T-helper 2 cell treated with Interferon-gamma antibody and Interleukin-4, amounts not matched to agents 100 ng/mL and 5 ng/mL, for 36 hours (primary cell): ENCODE data around the gene CC2D2A. TPM values are rescaled to one million over a fixed set of nuclear protein-coding genes. Genes with fewer than 3 reads are reported as not detected.

Experiments used
- intact Hi-C: fragments of 100-400 bp; cut with micrococcal nuclease; formaldehyde crosslinking; loops from one replicate; pipeline ENCODE4 v1.15.1; 2023
- total RNA-seq: library from RNA; stranded (reverse); gene quantifications from 2 replicates; pipeline ENCODE4 v1.2.3, GENCODE V29; 2022

Gene CC2D2A
- total RNA-seq, result not detected in 2 replicates

DNA sequence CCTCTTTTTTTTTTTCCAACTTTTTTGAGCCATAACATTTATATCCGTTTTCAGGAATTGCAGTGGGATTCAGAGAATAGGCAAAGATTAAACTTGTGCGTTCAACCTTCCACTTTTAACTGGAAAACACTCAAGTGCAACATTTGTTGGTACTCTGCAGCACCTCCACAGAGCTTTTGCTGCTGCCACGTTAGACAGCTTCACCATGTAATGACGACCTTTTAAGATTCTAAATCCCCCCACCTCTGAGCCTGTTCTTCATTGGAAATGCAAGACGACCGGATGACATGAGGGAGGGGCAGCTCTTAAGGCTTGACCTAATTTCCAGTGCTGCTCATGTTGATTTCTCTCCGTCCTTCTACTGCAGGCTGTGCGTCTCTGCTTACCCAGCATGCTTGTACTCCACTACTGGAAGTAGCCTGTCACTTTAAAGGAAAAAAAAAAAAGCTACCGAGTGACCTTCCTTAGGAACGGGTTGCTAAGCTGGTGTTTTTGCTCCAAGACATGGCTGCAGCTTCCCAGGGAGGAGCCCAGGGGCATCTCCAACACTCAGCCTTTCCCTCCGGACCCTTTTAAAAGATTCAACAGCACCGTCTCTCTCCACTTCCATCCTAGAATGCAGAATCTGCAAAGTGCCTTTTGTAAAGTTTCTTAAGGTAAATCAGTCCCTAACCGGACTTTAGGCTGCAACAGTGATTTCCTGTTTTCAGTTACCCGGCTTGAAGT is at the start of gene CC2D2A:
Gene CC2D2A, plus strand, starts transcription at position 481 of the 726 bp plus-strand sequence. CDS start 6,051 bp downstream, outside the sequence.
- intact Hi-C loops, result loop anchor here (10.0 kb wide), 1 partner anchor 535 kb away; no protein-coding TSS in a partner anchor

GRCh38 chr4:15420642-15421041 is 49.0 kb upstream of the CC2D2A start:
- intact Hi-C loops, result no loop called here

GRCh38 chr4:15423285-15423711 is 46.4 kb upstream of the CC2D2A start:
- intact Hi-C loops, result no loop called here

DNA sequence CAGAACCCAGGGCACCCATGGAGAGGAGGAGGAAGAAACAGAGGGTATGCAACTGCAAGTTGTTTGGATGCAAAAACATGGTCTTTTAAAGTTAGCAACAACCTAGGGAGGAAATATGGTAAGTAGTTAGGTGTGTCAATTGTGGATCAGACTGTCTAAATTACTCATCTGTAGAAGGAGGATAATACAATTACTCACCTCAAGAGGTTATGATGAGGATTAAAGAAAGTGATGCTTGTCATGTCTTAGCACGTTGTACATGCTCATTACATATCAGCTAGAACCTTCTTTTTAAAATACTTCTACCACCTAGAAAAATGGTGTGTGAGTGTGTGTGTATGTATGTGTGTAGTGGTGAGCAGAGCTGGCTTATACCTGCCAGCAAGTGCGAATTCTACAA is 44.2 kb upstream of the CC2D2A start:
- intact Hi-C loops, result no loop called here

GRCh38 chr4:15427161-15427560 is 42.5 kb upstream of the CC2D2A start:
- intact Hi-C loops, result no loop called here

- intact Hi-C loops, result no loop called here
Observed at GRCh38 chr4:15427701-15428100, 42.0 kb upstream of the CC2D2A start, which contains the start of gene C1QTNF7. Gene C1QTNF7 (plus strand): TSS chr4:15428033. CDS start chr4:15435744, 7,711 bp downstream.

- intact Hi-C loops, result no loop called here
Observed at GRCh38 chr4:15428611-15429010, 41.1 kb upstream of the CC2D2A start.

DNA sequence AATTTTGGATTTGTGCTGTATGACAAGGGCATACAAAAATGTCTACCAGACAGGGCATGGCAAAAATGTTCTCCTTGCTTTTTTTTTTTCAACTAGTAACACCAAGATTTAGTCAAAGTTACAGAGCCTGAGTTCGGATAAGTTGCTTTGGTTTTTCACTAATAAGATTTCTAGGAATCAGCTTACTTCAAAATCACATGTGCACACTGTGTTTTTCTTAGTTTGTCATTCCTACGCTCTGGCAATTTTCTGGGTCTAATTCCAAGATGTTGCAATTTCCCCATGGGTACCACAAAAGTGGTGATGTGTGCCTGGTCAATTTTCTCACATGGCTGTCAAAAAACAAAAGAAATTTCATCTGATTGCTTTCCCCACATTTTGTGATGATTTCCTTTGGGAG is 35.6 kb upstream of the CC2D2A start:
- intact Hi-C loops, result no loop called here

GRCh38 chr4:15434676-15435075 is 35.0 kb upstream of the CC2D2A start:
- intact Hi-C loops, result no loop called here

DNA sequence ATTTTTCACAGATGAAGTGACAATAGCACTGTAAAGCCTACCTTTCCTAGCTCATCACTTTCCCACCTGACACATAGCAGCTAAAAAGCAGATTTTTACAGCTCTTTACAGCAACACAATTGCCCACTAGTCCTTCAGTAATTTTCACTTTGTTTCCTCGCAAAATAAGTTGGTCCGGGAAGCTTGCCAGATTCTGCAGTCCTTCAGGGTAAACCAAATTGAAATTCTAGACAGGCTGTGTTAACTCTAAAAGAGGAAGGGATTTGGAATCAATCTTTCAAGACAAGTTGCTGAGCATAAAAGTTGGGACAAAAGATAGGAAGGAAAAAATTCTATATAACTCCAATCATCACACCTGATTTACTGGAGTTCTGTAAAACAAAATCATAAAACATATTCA is 33.2 kb upstream of the CC2D2A start:
- intact Hi-C loops, result no loop called here

DNA sequence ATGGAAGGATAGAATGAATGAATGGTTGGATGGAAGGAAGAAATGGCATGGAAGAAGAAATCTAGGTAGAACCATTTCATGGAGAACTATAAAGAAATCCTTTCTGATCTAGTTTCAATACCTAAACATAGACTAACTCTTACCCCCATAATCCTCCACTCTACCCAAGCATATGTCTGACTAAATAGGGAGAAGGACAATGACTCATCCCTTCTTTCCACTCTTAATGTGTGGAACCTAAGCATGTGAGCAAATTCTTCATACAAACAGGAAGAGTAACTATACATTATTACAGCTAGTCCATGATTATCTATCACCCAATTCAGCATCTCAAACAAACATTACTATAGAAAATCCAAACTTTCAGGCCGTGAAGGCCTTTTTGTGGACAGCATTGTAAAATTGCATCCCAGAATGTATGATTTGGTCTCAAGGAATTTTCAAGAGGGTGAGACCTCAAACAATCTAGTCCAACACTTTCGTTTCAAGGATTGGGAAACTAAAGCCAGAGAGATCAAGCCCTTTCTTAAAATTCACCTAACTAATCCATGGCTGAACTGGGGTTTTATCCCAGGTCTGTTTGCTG is 30.6 kb upstream of the CC2D2A start:
- intact Hi-C loops, result no loop called here

DNA sequence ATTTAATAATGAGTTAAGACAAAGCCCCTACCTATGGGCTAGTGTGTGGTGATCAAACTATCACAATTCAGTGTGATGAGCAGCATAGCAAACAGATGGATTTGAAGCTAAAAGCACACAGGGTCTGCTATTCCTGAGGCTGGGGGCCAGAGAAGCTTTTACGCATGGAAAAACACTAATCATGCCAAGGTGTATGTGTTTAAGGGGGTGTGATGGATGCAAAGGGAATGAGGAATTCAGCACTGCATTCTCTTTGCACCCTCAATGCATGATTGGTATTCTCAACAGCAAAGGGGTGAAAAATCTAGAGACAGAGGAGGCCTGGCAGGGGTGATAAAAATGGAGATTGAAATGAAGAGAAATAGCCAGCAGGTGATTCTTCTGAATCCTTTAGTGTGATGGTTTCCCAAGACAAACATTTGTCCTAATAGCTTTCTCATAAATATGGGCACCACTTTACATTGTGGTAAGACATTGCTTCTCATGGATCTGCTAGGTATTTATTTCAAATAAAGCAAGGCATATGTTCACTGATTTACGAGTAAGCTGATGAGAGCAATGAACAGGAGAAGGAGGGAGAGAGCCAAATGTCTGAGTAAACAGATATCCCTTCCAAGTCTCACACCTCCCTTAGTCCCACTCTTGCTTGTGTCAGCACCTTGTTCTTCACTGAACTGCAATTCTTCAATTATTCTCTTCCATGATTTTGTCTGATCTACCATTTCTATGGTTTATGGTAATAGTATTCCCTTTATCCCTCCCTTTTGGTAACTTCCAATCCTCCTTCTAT is 26.1 kb upstream of the CC2D2A start:
- intact Hi-C loops, result no loop called here

- intact Hi-C loops, result no loop called here
Observed at GRCh38 chr4:15444276-15444675, 25.4 kb upstream of the CC2D2A start.

GRCh38 chr4:15444879-15445547 is 24.7 kb upstream of the CC2D2A start:
- intact Hi-C loops, result no loop called here

GRCh38 chr4:15451181-15451865 is 18.4 kb upstream of the CC2D2A start:
- intact Hi-C loops, result no loop called here

- intact Hi-C loops, result no loop called here
Observed at GRCh38 chr4:15451866-15452765, 17.6 kb upstream of the CC2D2A start.

- intact Hi-C loops, result loop anchor here (5.0 kb wide), 1 partner anchor 197 kb away; no protein-coding TSS in a partner anchor
Observed at GRCh38 chr4:15455290-15455689, 14.4 kb upstream of the CC2D2A start.

DNA sequence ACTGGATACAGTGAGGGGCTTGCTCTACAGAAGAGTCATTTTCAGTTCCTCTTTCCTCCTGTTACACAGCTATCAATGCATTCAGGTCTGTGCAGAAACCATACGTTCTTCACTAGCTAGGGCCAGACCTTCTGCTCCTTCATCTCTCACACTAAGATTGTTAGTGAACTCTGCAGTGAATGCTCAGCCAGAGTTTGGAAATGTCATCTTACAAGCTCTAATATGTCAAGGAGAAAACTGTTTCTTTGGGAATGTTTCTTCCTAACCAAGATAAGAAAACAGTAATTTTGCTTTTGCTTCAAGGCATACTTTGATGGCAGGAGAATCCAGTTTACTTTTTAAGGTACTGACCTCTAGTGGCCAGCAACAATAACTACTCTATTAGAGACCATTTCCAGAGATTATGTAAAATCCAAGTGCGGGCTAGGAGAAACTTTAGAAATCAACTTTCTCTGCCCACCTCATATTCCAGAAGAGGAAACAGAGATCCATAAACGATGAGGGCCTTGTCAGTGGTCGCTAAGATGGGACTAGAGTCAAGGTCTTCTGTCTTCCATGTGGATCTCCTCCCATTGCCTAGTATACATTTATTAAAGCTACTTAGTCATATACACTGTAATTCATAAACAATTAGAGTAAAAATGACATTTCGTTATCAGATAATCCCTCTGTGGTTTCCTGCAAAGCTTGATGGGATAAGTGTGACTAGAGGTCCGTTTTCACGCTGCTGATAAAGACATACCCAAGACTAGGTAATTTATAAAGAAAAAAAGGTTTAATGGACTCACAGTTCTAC is 12.1 kb upstream of the CC2D2A start:
- intact Hi-C loops, result loop anchor here (1.0 to 5.0 kb wide), 4 partner anchors 57 to 226 kb away; no protein-coding TSS in a partner anchor

GRCh38 chr4:15458616-15459015 is 11.1 kb upstream of the CC2D2A start:
- intact Hi-C loops, result loop anchor here (5.0 kb wide), 1 partner anchor 194 kb away; no protein-coding TSS in a partner anchor
